HG03565 (cell line): Measurements from ENCODE around the gene FDCSP.
"Not testable (repeated sequence)": the region's sequence is repeated elsewhere in the genome, so short reads cannot be mapped to it uniquely, and the experiment has no call there.

Experiments used
- ATAC-seq: cut with Tn5 transposase; IDR thresholded peaks from one replicate; pipeline ENCODE4 v1.9.1; 2021; ENCODE audit warnings: mild to moderate bottlenecking, moderate library complexity; ENCODE audit not compliant: unreplicated experiment

The FDCSP gene

DNA sequence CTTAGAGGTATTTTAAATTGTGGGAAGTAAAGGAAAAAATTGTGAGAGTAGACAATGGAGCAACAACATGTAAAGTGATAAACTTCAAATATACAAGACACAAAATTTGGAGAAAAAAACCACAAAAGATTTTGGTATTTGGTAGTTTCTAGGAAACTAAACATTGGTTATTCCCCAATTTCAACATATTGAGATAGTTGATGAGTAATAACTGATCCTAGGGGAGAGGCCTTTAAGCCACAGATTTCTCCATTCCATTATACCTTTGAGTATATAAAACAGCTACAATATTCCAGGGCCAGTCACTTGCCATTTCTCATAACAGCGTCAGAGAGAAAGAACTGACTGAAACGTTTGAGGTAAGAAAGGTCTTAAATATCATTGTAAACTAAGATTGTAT, at the start of gene FDCSP:
Gene FDCSP, plus strand, starts transcription at position 301 of the 400 bp plus-strand sequence. CDS start 5,071 bp downstream, outside the sequence.
- no peak for ATAC-seq

GRCh38 chr4:70177090-70177489, 48.8 kb upstream of the FDCSP start:
- no peak for ATAC-seq

- no peak for ATAC-seq
Measured at GRCh38 chr4:70178075-70178660, 47.8 kb upstream of the FDCSP start.

- no peak for ATAC-seq
Measured at GRCh38 chr4:70179811-70180210, 46.1 kb upstream of the FDCSP start.

- no peak for ATAC-seq
Measured at GRCh38 chr4:70181864-70182263, 44.1 kb upstream of the FDCSP start.

DNA sequence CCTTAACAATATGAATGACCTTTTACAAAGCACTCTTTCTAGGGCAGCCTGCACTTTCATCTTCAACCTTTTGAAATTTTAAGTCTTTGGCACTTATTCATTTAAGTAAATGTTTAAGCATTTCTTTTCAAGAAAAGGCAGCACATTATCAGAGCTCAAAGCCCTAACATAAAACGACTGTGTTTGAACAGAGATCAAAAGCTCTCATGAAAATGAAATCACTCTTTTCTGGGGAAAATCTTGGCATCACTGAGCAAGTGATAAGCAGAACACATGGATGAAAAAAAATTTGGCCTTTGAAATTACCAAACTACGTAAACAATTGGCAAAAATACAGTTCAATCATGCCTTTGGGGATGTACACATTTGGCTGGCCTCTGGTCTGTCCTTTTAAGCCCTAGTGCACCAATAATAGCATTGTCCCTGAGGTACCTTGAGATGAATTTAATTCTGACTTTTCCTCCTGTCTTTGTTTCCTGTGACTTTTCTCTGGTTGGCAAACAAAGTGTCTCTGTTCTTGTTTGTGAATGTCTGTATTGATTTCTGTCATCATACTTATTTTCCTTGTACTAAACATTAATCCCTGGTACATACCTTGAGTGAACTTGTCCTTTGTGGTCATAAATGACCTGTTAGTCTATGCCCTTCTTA, 43.3 kb upstream of the FDCSP start:
- ATAC-seq: no peak

DNA sequence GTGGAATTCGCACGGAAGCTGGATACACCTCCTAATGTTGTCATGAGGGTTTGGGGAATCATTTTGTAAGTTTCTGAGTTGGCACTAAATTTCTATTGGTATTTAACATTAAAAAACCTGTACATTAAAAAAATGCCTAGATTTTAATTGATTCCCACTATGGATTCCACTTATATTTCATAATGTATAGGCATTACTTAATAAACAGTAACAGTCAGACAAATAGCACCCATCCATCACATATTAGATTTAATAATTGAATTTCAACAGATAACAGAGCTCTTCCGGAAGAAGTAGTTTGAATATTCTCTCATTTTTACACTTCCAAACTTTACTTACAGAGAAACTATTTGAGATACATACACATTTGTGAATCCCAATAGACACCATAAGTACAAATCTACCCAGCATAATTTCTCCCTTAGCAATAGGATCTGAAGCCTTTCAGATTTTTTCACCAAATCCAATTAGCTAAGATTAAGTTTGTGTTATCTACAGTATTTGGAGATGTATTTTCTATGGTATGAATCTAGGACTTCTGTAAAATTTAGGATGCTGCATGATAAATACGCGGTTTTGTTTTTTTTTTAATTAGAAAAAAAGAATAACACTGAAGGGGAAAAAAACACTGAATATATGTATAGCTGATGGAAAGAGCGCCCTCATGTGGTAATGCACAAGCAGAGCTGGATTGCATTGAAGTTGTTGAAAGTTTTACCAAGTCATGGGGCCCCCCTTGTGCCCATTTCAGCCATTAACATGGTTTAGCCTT, 42.6 kb upstream of the FDCSP start:
- peak; percentile 67 for ATAC-seq

- no peak for ATAC-seq
Measured at GRCh38 chr4:70183940-70184246, 42.0 kb upstream of the FDCSP start.

DNA sequence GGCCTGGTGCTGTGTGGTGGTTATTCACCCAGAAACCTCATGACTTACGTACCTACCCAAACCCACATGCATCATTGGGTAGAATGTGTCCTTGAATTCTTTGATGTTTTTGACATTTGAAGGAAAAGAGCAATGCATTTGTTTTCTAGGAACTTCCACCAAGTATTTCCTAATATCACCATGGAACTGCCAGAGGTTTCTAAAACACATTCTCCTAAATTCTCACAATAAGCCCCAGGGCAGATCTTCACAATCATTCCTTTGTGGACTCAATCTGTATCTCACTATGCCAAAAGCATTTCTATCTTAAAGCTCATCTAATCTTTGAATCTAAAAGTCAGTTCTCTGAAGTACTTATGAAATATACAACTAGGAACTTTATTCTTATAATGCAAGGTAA, 38.7 kb upstream of the FDCSP start:
- ATAC-seq: no peak

GRCh38 chr4:70190579-70190978, 35.3 kb upstream of the FDCSP start:
- ATAC-seq: no peak

GRCh38 chr4:70191647-70192046, 34.3 kb upstream of the FDCSP start:
- no peak for ATAC-seq

- ATAC-seq: no peak
Measured at GRCh38 chr4:70192895-70193294, 33.0 kb upstream of the FDCSP start.

- no peak for ATAC-seq
Measured at GRCh38 chr4:70195425-70195824, 30.5 kb upstream of the FDCSP start, which contains the start of gene ODAM. Gene ODAM, plus strand, starts transcription at chr4:70195725. Its CDS starts 819 bp downstream, at chr4:70196544.

- ATAC-seq: no peak
Measured at GRCh38 chr4:70196857-70197256, 29.1 kb upstream of the FDCSP start.

GRCh38 chr4:70197842-70198241, 28.1 kb upstream of the FDCSP start:
- ATAC-seq: no peak

- ATAC-seq: no peak
Measured at GRCh38 chr4:70203601-70204000, 22.3 kb upstream of the FDCSP start.

GRCh38 chr4:70212752-70213151, 13.2 kb upstream of the FDCSP start:
- not testable (repeated sequence) for ATAC-seq

GRCh38 chr4:70216109-70216508, 9.8 kb upstream of the FDCSP start:
- ATAC-seq: not testable (repeated sequence)

- not testable (repeated sequence) for ATAC-seq
Measured at GRCh38 chr4:70216550-70216949, 9.4 kb upstream of the FDCSP start.

DNA sequence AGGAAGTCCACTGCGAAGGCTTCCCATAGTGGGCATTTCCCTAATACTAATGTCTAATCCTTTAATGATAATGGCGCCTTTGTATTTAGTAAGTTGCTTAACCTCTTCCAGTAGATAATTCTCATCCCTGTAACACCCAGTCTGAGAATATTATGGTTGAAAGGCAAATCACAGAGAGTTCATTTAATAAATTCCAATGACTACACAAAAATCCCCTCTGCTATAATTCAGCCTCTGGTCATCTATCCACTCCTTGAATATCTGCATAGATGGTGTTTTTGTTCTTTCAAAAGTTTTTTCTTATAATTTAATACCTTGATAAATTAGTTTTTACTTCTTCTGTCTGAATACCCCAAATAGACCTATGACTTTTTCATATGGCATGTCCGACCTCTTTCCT, 4.5 kb upstream of the FDCSP start:
- not testable (repeated sequence) for ATAC-seq

- ATAC-seq: not testable (repeated sequence)
Measured at GRCh38 chr4:70221818-70222217, 4.1 kb upstream of the FDCSP start.

- ATAC-seq: no peak
Measured at GRCh38 chr4:70236125-70236524, 10.2 kb downstream of the FDCSP start.
